Stimulated activated CD4-positive, alpha-beta T cell treated with anti-CD3 and anti-CD28 coated beads, Interleukin-12 subunit alpha, Interleukin-12 subunit beta, amount 100 ng/mL, for 24 hours (primary cell): ENCODE data around the gene CAPN3.

ENCODE experiments used
- DNase-seq, 2 experiments: peaks; one replicate each; pipeline ENCODE4 v3.0.0-alpha.2; 2020; ENCODE audit warnings: low read depth in 2 of 2

The CAPN3 gene

GRCh38 chr15:42356851-42357250 lies 2.5 kb upstream of the CAPN3 start:
- DNase-seq, result no peak

DNA sequence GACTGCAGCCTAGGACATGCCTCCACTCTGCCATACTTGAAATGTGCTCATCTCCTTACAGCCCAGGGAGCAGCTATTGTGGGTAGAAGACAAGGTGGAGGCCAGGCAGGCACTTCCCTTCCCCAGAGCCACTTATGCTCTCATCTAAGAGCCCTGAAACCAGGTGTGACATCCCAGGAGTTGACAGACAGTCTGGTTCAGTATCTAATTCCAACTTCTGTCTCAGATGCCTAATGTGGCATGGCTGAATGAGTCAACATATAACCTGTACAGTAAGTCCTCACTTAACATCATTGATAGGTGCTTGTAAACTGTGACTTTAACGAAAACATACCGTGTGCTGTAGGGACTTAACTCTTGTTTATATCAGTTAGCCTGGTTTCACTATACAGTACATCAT lies 1.2 kb upstream of the CAPN3 start:
- DNase-seq, result no peak

GRCh38 chr15:42359985-42360384 lies 684 bp downstream of the CAPN3 start:
- DNase-seq, result no peak

- no peak for DNase-seq
These were observed 1.3 kb downstream of the CAPN3 start for GRCh38 chr15:42360535-42361112.

DNA sequence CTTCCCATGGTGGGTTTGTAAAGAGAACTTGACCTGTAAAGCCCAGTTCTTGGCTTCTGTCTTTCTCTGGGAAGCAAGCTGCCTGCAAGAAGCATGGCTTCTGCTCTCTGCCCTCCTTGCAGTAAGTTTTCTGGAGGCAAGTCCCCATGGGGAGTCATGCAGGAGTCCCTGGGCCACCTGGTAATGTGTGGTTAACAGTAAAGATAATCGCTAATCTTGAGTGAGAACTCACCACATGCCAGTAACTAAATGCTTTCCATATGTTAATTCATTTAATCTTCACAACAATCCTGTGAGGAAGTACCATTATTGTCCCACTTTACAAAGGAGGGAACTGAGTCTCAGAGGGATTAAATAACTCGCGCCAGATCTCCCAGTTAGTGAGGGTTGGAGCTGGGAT lies 4.2 kb downstream of the CAPN3 start:
- DNase-seq, result no peak

GRCh38 chr15:42363942-42364341 lies 4.6 kb downstream of the CAPN3 start:
- DNase-seq, result no peak

GRCh38 chr15:42364529-42364928 lies 5.2 kb downstream of the CAPN3 start:
- no peak for DNase-seq

- no peak for DNase-seq
These were observed 6.7 kb downstream of the CAPN3 start for GRCh38 chr15:42365921-42366550.

GRCh38 chr15:42367041-42367440 lies 7.7 kb downstream of the CAPN3 start:
- DNase-seq, result no peak

DNA sequence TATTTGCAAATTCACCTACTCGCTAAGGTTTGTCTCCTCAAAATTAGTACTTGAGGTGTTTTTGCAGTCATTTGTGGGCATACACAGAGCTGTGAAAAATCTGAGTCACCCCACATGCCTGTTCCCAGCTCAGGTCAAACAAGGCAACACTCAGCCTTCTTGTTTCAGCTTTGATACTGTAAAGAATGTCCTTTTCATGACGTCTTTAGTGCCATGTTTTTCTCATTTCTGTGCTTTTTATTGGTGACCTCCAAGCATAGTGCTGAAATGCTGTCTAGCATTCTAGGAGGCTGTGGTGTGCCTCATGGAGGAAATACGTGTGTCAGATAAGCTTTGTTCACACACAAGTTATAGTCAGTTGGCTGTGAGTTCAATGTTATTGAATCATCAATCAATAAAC lies 8.8 kb downstream of the CAPN3 start:
- no peak for DNase-seq

DNA sequence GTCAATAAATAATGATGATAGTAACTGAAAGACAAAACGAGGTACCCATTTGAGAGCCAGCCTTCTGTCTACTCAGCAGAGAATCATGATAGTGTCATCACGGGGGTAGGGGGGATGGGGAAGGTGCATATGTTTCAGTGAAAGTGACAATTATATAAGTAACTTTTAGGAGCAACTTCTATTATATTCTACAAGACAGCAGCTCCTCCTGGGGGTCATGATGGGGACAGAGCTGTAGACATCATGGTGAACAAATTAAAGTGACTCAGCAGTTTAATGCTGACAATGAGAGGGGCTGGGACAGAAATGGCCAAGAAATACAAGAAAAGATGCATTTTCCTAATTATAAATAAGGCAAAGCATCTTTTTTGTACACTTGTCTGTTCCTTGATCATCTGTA lies 11.8 kb downstream of the CAPN3 start:
- DNase-seq, result no peak

DNA sequence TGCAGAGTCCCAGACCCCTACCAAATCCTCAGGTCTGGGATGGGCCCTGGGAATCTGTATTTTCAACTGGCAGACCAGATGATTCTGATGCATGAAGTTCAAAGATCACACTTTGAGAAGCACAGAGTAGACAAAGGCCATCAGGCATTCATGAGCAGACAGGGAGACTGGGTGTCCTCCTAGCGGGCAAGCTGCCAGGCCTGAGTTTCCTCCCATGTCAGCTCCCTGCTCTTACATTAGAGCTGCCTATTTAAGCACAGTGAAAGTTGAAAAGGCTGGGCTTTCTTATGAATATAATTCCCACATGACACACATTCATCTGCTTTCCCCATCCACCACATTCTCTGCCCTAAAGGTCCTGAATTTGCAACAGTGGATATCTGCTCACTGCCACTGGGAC lies 14.0 kb downstream of the CAPN3 start:
- no peak for DNase-seq

- no peak for DNase-seq
These were observed 14.6 kb downstream of the CAPN3 start for GRCh38 chr15:42373936-42374335.

GRCh38 chr15:42374810-42375209 lies 15.5 kb downstream of the CAPN3 start:
- no peak for DNase-seq

- no peak for DNase-seq
These were observed 16.0 kb downstream of the CAPN3 start for GRCh38 chr15:42375252-42375651.

- no peak for DNase-seq
These were observed 16.6 kb downstream of the CAPN3 start for GRCh38 chr15:42375941-42376340.

DNA sequence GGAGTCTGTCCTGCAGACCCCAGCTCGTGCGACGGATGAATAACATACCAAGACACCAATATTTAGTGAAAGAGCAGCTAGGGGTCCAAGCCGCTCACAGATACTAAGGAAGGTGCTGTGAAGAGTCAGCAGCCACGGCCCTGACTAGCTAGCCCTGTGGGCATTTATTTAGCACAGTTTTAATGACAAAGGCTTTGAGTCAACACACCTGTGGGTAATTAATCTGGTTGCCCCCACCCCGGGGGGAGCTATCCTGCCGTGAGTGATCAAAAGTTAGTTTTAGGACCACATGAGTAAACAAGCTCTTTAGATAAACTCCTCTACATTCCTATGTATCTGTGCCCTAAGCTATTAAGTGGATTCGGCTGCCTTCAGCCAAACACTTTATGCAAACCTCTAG lies 18.7 kb downstream of the CAPN3 start:
- DNase-seq, result no peak

DNA sequence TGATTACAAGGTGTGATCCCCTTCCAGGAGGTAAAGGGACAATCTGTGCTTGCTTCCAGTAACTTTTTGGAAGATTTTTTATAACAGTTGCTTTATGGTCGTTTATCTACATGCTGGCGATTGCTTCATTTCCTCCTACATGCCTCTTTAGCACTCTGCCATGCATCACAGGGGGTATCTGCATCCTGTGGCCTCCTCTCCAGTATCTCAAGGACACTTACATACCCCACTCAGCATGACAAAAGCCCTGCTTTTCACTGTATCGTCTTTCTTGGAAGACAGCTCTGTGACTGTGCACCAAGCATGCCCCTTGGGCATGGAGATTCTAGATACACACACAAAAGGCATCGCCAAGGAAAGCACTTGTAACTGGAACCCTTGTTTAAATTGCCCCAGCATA lies 25.3 kb downstream of the CAPN3 start:
- no peak for DNase-seq

GRCh38 chr15:42385206-42385979 lies 26.1 kb downstream of the CAPN3 start:
- DNase-seq, result no peak

- no peak for DNase-seq
These were observed 26.8 kb downstream of the CAPN3 start for GRCh38 chr15:42385980-42386700.

- no peak for DNase-seq
These were observed 28.3 kb downstream of the CAPN3 start for GRCh38 chr15:42387603-42388002.

- DNase-seq, result no peak
These were observed 33.2 kb downstream of the CAPN3 start for GRCh38 chr15:42392309-42393024.
